Esophagus mucosa (tissue), 1 donor: ENCODE measurements around the gene CXorf65. TPM values are rescaled to one million over a fixed set of nuclear protein-coding genes. Genes with fewer than 3 reads are reported as not detected.

Experiments used
- ATAC-seq: fragments of 200-7000 bp; cut with Tn5 transposase; one replicate; pipeline ENCODE4 v1.9.1; 2020
- total RNA-seq: library from RNA; stranded (reverse); gene quantifications from one replicate; pipeline ENCODE4 v1.2.4, GENCODE V29; 2023
- donor health status: DM: yes; HTN: yes; CAD: no.

CXorf65 gene
- total RNA-seq, 1 donor from 2014 or later, result not detected

GRCh38 chrX:71105628-71106027 is 912 bp downstream of the CXorf65 start:
- ATAC-seq, result no peak

GRCh38 chrX:71103110-71103983 is 3.2 kb downstream of the CXorf65 start:
- peak; percentile 38 for ATAC-seq

- no peak for ATAC-seq
Observed at GRCh38 chrX:71102292-71102691, 4.2 kb downstream of the CXorf65 start.

GRCh38 chrX:71100581-71101505 is 5.7 kb downstream of the CXorf65 start:
- ATAC-seq, result no peak

GRCh38 chrX:71099736-71100135 is 6.8 kb downstream of the CXorf65 start:
- ATAC-seq, result no peak

GRCh38 chrX:71098951-71099506 is 7.5 kb downstream of the CXorf65 start:
- no peak for ATAC-seq

- ATAC-seq, result no peak
Observed at GRCh38 chrX:71098302-71098701, 8.2 kb downstream of the CXorf65 start.

GRCh38 chrX:71096760-71097032 is 9.8 kb downstream of the CXorf65 start:
- ATAC-seq, result no peak

GRCh38 chrX:71095981-71096759 is 10.4 kb downstream of the CXorf65 start:
- peak; percentile 62 for ATAC-seq

- peak; percentile 89 for ATAC-seq
Observed at GRCh38 chrX:71095555-71095980, 11.0 kb downstream of the CXorf65 start, which contains the start of gene FOXO4. Gene FOXO4, plus strand, starts transcription at chrX:71095851. Its CDS starts 678 bp downstream, at chrX:71096529.

- no peak for ATAC-seq
Observed at GRCh38 chrX:71095033-71095432, 11.5 kb downstream of the CXorf65 start.

GRCh38 chrX:71091263-71091662 is 15.3 kb downstream of the CXorf65 start:
- no peak for ATAC-seq

- no peak for ATAC-seq
Observed at GRCh38 chrX:71085900-71086299, 20.6 kb downstream of the CXorf65 start.

GRCh38 chrX:71082822-71083221 is 23.7 kb downstream of the CXorf65 start:
- no peak for ATAC-seq

- no peak for ATAC-seq
Observed at GRCh38 chrX:71082124-71082647, 24.4 kb downstream of the CXorf65 start.

- ATAC-seq, result peak; percentile 18
Observed at GRCh38 chrX:71081330-71082123, 25.0 kb downstream of the CXorf65 start.

- no peak for ATAC-seq
Observed at GRCh38 chrX:71070531-71070930, 36.0 kb downstream of the CXorf65 start.

- ATAC-seq, result peak; percentile 100
Observed at GRCh38 chrX:71068044-71068918, 38.3 kb downstream of the CXorf65 start, which contains the start of gene SNX12. Gene SNX12, minus strand, starts transcription at chrX:71068334. Its CDS starts 28 bp downstream, at chrX:71068306.

GRCh38 chrX:71067712-71068043 is 38.9 kb downstream of the CXorf65 start:
- ATAC-seq, result no peak

GRCh38 chrX:71067089-71067488 is 39.5 kb downstream of the CXorf65 start:
- ATAC-seq, result no peak
